Measurements from ENCODE around the gene ZSCAN12.

- TF ChIP-seq GATA2 (IDR thresholded peaks at IDR 0.05; ENCODE audit: low read depth, low read length) (no peak), GATA3 (IDR thresholded peaks at IDR 0.05; ENCODE audit: low read depth, low read length) (no peak)
Observed at GRCh38 chr6:28393912-28394662, 5.5 kb downstream of the ZSCAN12 start.

Data from SH-SY5Y (cell line).